H1 (cell line): ENCODE data around the gene PPFIA2. TPM values are rescaled to one million over a fixed set of nuclear protein-coding genes. Genes with fewer than 3 reads are reported as not detected.

ENCODE experiments used
- CTCF ChIA-PET: fragments of 300-600 bp; sonication (Branson Sonifier 250); formaldehyde crosslinking; loops from one replicate; lab custom pipeline; 2021; ENCODE audit not compliant: partially characterized antibody; lab: Charles Lee
- POLR2A ChIA-PET: fragments of 300-600 bp; sonication (Branson Sonifier 250); formaldehyde crosslinking; loops from one replicate; lab custom pipeline; 2021; ENCODE audit warnings: inconsistent platforms; ENCODE audit not compliant: partially characterized antibody; lab: Charles Lee
- DNase-seq, 2 experiments: peaks; one replicate each; pipeline versions ENCODE4 v3.0.0 to v3.0.0-alpha.2; 2010 to 2022; ENCODE audit warnings: low spot score in 2 of 2, low read depth in 1 of 2, mixed read lengths in 1 of 2
- FAIRE-seq: peaks from 2 replicates; lab custom pipeline; 2011; peaks lifted over from hg19 to GRCh38; lab: Jason Lieb, UNC
- H2AFZ ChIP-seq: 2 replicates; pipeline ENCODE4 v1.8.1; 2012; ENCODE audit warnings: low read length, inconsistent platforms
- H2AK5ac ChIP-seq: 2 replicates; pipeline ENCODE4 v1.6.1; 2013; ENCODE audit warnings: low read depth, low read length
- H2BK120ac ChIP-seq: replicated peaks from 2 replicates; pipeline ENCODE3; 2013; ENCODE audit warnings: low read depth, low read length, inconsistent platforms
- H2BK12ac ChIP-seq: 2 replicates; pipeline ENCODE4 v1.6.1; 2013; ENCODE audit warnings: low read depth, low read length
- H2BK15ac ChIP-seq: 2 replicates; pipeline ENCODE4 v1.6.1; 2013; ENCODE audit warnings: low read length
- H2BK20ac ChIP-seq: 2 replicates; pipeline ENCODE4 v1.6.1; 2013; ENCODE audit warnings: low read length
- H2BK5ac ChIP-seq: 2 replicates; pipeline ENCODE4 v1.6.1; 2013; ENCODE audit warnings: low read depth, low read length
- H3K14ac ChIP-seq: 2 replicates; pipeline ENCODE4 v1.6.1; 2013; ENCODE audit warnings: inconsistent platforms; ENCODE audit not compliant: insufficient read length
- H3K18ac ChIP-seq: 2 replicates; pipeline ENCODE4 v1.6.1; 2013; ENCODE audit warnings: low read length; ENCODE audit errors: extremely low read depth
- H3K23ac ChIP-seq: 2 replicates; pipeline ENCODE4 v1.6.1; 2013; ENCODE audit warnings: inconsistent platforms; ENCODE audit not compliant: insufficient read length
- H3K23me2 ChIP-seq: 2 replicates; pipeline ENCODE4 v1.6.1; 2013; ENCODE audit warnings: low read depth, low read length
- H3K27ac ChIP-seq: 2 replicates; pipeline ENCODE4 v1.6.1; 2011; ENCODE audit warnings: low read depth, low read length, inconsistent platforms
- H3K27me3 ChIP-seq, 4 experiments: replicated peaks in 1 of 4; 1 replicate in 1 of 4; 2 replicates in 3 of 4; pipeline versions ENCODE4 v1.6.1 to v1.8.1; 2011 to 2013; ENCODE audit warnings: low read length in 3 of 4, mild to moderate bottlenecking in 3 of 4, inconsistent platforms in 2 of 4, mixed read lengths in 2 of 4, moderate library complexity in 1 of 4; ENCODE audit not compliant: control insufficient read depth in 3 of 4, insufficient read depth in 3 of 4; ENCODE audit errors: extremely low read depth in 1 of 4
- H3K36me3 ChIP-seq, 4 experiments: 2 replicates each; pipeline versions ENCODE4 v1.6.1 to v1.8.1; 2011 to 2013; ENCODE audit warnings: mild to moderate bottlenecking in 4 of 4, low read length in 3 of 4, moderate library complexity in 2 of 4, control low read depth in 1 of 4, inconsistent platforms in 1 of 4; ENCODE audit not compliant: insufficient read depth in 4 of 4, control insufficient read depth in 2 of 4
- H3K4ac ChIP-seq: replicated peaks from 2 replicates; pipeline ENCODE3; 2013; ENCODE audit warnings: low read length, low read depth, mixed read lengths, inconsistent platforms; ENCODE audit not compliant: insufficient read length
- H3K4me1 ChIP-seq, 4 experiments: replicated peaks in 1 of 4; 1 replicate in 1 of 4; 2 replicates in 3 of 4; pipeline versions ENCODE4 v1.6.1 to v1.8.1; 2011 to 2013; ENCODE audit warnings: low read length in 3 of 4, inconsistent platforms in 2 of 4, mixed read lengths in 1 of 4; ENCODE audit not compliant: insufficient read depth in 4 of 4, control insufficient read depth in 3 of 4
- H3K4me2 ChIP-seq, 2 experiments: 2 replicates each; pipeline versions ENCODE4 v1.6.1 to v1.8.1; 2011 to 2013; ENCODE audit warnings: low read depth in 2 of 2, low read length in 2 of 2, control low read depth in 1 of 2, inconsistent platforms in 1 of 2, mild to moderate bottlenecking in 1 of 2; ENCODE audit not compliant: insufficient read depth in 1 of 2
- H3K4me3 ChIP-seq, 4 experiments: fragments of 200-600, 300-600 bp in 1 of 4; sonication (generic), shearing (Covaris generic), sonication (Bioruptor Twin) in 1 of 4; 2 replicates each; pipeline versions ENCODE4 v1.5.1 to v1.8.1; 2011 to 2016; ENCODE audit warnings: low read length in 4 of 4, low read depth in 3 of 4, control low read depth in 2 of 4, inconsistent platforms in 2 of 4, mild to moderate bottlenecking in 2 of 4, mixed read lengths in 1 of 4, moderate library complexity in 1 of 4; ENCODE audit not compliant: insufficient read depth in 2 of 4; ENCODE audit errors: extremely low read depth in 1 of 4
- H3K56ac ChIP-seq: replicated peaks from 2 replicates; pipeline ENCODE3; 2013; ENCODE audit warnings: low read depth, mild to moderate bottlenecking, mixed read lengths, low read length, inconsistent platforms; ENCODE audit not compliant: insufficient read length
- H3K79me1 ChIP-seq: 2 replicates; pipeline ENCODE4 v1.6.1; 2013; ENCODE audit warnings: low read depth, low read length, control low read depth
- H3K79me2 ChIP-seq, 2 experiments: 2 replicates each; pipeline versions ENCODE4 v1.6.1 to v1.8.1; 2012 to 2013; ENCODE audit warnings: low read length in 2 of 2, mild to moderate bottlenecking in 2 of 2, inconsistent platforms in 1 of 2; ENCODE audit not compliant: insufficient read depth in 2 of 2, control insufficient read depth in 1 of 2
- H3K9ac ChIP-seq, 4 experiments: replicated peaks in 1 of 4; 1 replicate in 1 of 4; 2 replicates in 3 of 4; pipeline versions ENCODE4 v1.6.1 to v1.8.1; 2011 to 2013; ENCODE audit warnings: low read depth in 3 of 4, low read length in 3 of 4, control low read depth in 2 of 4, mild to moderate bottlenecking in 2 of 4, moderate library complexity in 2 of 4, inconsistent platforms in 1 of 4; ENCODE audit errors: extremely low read depth in 1 of 4
- H3K9me3 ChIP-seq, 2 experiments: 2 replicates each; pipeline versions ENCODE4 v1.6.1 to v1.8.1; 2012 to 2013; ENCODE audit warnings: mild to moderate bottlenecking in 2 of 2, moderate library complexity in 2 of 2, control low read depth in 1 of 2, inconsistent platforms in 1 of 2, low read depth in 1 of 2, low read length in 1 of 2, mixed read lengths in 1 of 2; ENCODE audit not compliant: insufficient read depth in 2 of 2
- H4K20me1 ChIP-seq, 2 experiments: replicated peaks in 1 of 2; 2 replicates each; pipeline versions ENCODE3 to v1.8.1; 2011 to 2013; ENCODE audit warnings: inconsistent platforms in 2 of 2, low read length in 2 of 2, mild to moderate bottlenecking in 1 of 2; ENCODE audit not compliant: insufficient read depth in 2 of 2, control insufficient read depth in 1 of 2
- H4K5ac ChIP-seq: 2 replicates; pipeline ENCODE4 v1.6.1; 2013; ENCODE audit warnings: low read length, low read depth, mixed read lengths, inconsistent platforms; ENCODE audit not compliant: insufficient read length
- H4K8ac ChIP-seq: 2 replicates; pipeline ENCODE4 v1.8.0; 2013; ENCODE audit warnings: mild to moderate bottlenecking, moderate library complexity, low read length, inconsistent platforms; ENCODE audit not compliant: insufficient read depth; ENCODE audit errors: extremely low read depth
- H4K91ac ChIP-seq: replicated peaks from 2 replicates; pipeline ENCODE3; 2013; ENCODE audit warnings: low read length, mixed read lengths, inconsistent platforms; ENCODE audit not compliant: insufficient read length
- ASH2L ChIP-seq: fragments of 200-600, 300-600 bp; sonication (generic); IDR thresholded peaks from one replicate; pipeline ENCODE4 v1.7.1; 2017; ENCODE audit warnings: low read length
- CBX5 ChIP-seq: fragments of 300-800, 300-1000 bp; sonication (generic); IDR thresholded peaks from 2 replicates; pipeline ENCODE4 v1.7.1; 2016; ENCODE audit warnings: antibody characterized with exemption, low read length, low read depth
- CREB1 ChIP-seq: IDR thresholded peaks from 2 replicates; pipeline ENCODE4 v1.6.1; 2012; ENCODE audit warnings: inconsistent platforms
- CTCF ChIP-seq, 3 experiments: IDR thresholded peaks; 1 replicate in 2 of 3; 2 replicates in 1 of 3; pipeline versions ENCODE4 v1.5.1 to v1.6.1; 2011; ENCODE audit warnings: low read length in 3 of 3, mild to moderate bottlenecking in 3 of 3, inconsistent platforms in 2 of 3, low read depth in 1 of 3, moderate library complexity in 1 of 3; ENCODE audit not compliant: insufficient read depth in 1 of 3; ENCODE audit errors: control extremely low read depth in 1 of 3
- FOSL1 ChIP-seq: IDR thresholded peaks from 2 replicates; pipeline ENCODE4 v1.6.1; 2011; ENCODE audit warnings: mild to moderate bottlenecking, low read depth, low read length, moderate library complexity; ENCODE audit not compliant: insufficient read depth
- GTF2F1 ChIP-seq: IDR thresholded peaks from 2 replicates; pipeline ENCODE4 v1.6.1; 2012; ENCODE audit warnings: low read depth, low read length, improper control_type of control experiment, borderline replicate concordance
- RXRA ChIP-seq: IDR thresholded peaks from 2 replicates; pipeline ENCODE4 v1.6.1; 2011; ENCODE audit warnings: low read depth, mild to moderate bottlenecking, low read length, moderate library complexity; ENCODE audit not compliant: insufficient read depth
- SAP30 ChIP-seq: fragments of 300-600 bp; sonication (generic); IDR thresholded peaks from 2 replicates; pipeline ENCODE4 v1.7.1; 2012; ENCODE audit warnings: low read length, moderate library complexity, mild to moderate bottlenecking, inconsistent platforms; ENCODE audit not compliant: insufficient read depth, insufficient replicate concordance
- WGBS, 2 experiments: shearing (Covaris generic) in 1 of 2; methylation state at CpG; one replicate each; pipeline versions ENCODE4 v1.1.6 to v1.1.7; 2013 to 2015; ENCODE audit warnings: low lambda C conversion rate in 2 of 2, mixed read lengths in 2 of 2, inconsistent platforms in 1 of 2, low coverage in 1 of 2, missing lambda C conversion rate in 1 of 2; ENCODE audit not compliant: insufficient replicate concordance in 2 of 2, insufficient coverage in 1 of 2, insufficient read length in 1 of 2; ENCODE audit errors: extremely low coverage in 1 of 2, missing lambda C conversion rate in 1 of 2; 5-methylcytosine and 5-hydroxymethylcytosine counted together
- polyA plus RNA-seq, 7 experiments: library from polyadenylated mRNA; depleted of rRNA in 3 of 7; stranded (reverse) in 5 of 7; unstranded in 2 of 7; fragments of >200 nt in 5 of 7; fragments of 200-250 nt in 2 of 7; gene quantifications; 1 replicate in 5 of 7; 2 replicates in 1 of 7; 4 replicates in 1 of 7; pipeline versions ENCODE4 v1.2.1 to v1.2.3, GENCODE V29; 2011 to 2013; ENCODE audit warnings: missing spikeins in 2 of 7, mixed read lengths in 2 of 7
- total RNA-seq: library from RNA; stranded (reverse); fragmentation: NEBNext Ultra II Directional; extraction: Animal tissue kit (Norgen Biotek cat#: 25700); gene quantifications from 2 replicates; pipeline ENCODE4 v1.2.1, GENCODE V29; 2021

The PPFIA2 gene
- total and polyA plus RNA-seq, 2 of the 8 experiments (the other 6 are each of a cell fraction or from before 2014, with no cell fraction given) = 1.2 to 1.8 TPM

- Histone ChIP-seq H3K4ac (no peak overlapping the region), H2AFZ (no peak overlapping the region), H3K14ac (no peak overlapping the region), H4K91ac (no peak overlapping the region), H4K20me1 (no peaks in the 10 kb centered on the region), H3K23me2 (no peaks in the 10 kb centered on the region), H2BK5ac (no peak overlapping the region), H3K79me1 (no peaks in the 10 kb centered on the region), H2BK20ac (no peak overlapping the region), H3K56ac (no peak overlapping the region), H3K23ac (no peak overlapping the region), H3K36me3 (no peaks in the 10 kb centered on the region), H3K9ac (no peak overlapping the region), H3K27me3 (no peaks in the 10 kb centered on the region), H2AK5ac (no peak overlapping the region), H3K4me3 (no peak overlapping the region), H3K79me2 (no peaks in the 10 kb centered on the region), H3K4me2 (no peak overlapping the region), H4K5ac (no peak overlapping the region), H3K18ac (no peak overlapping the region), H3K27ac (no peak overlapping the region), H3K9me3 (no peaks in the 10 kb centered on the region), H2BK120ac (no peak overlapping the region), H3K4me1 (no peaks in the 10 kb centered on the region), H2BK15ac (no peak overlapping the region), H4K8ac (no peak overlapping the region), H2BK12ac (no peak overlapping the region)
- 87% methylated on average over 2 of the region's 2 CpGs; no CpG with 5 or more reads in 1 of the 2 experiments for WGBS, 2 experiments
- ChIA-PET POLR2A (no interaction called here), CTCF (interaction anchor here (0.6 to 1.2 kb wide), 2 partner anchors 39 to 647 kb away, joined by 3 read pairs; no protein-coding TSS in a partner anchor)
- TF ChIP-seq RXRA (no peak), GTF2F1 (no peak), SAP30 (no peak), ASH2L (no peak), CTCF (IDR thresholded peaks at IDR 0.05; ENCODE audit: control extremely low read depth in 1 of 3, insufficient read depth in 1 of 3, low read depth in 1 of 3, low read length in 3 of 3) (no peak), CREB1 (no peak), CBX5 (no peak), FOSL1 (no peak)
- FAIRE-seq (no peak), DNase-seq (no peak)
Observed at GRCh38 chr12:81296556-81297305, 462.4 kb downstream of the PPFIA2 start.
